LoVo (cell line): ENCODE results near the gene ALOX12B.
"Not testable (repeated sequence)": the region's sequence is repeated elsewhere in the genome, so short reads cannot be mapped to it uniquely, and the experiment has no call there.

Experiments used
- DNase-seq: peaks from one replicate; pipeline ENCODE4 v3.0.0-alpha.2; 2016; ENCODE audit warnings: low spot score

Gene ALOX12B

DNA sequence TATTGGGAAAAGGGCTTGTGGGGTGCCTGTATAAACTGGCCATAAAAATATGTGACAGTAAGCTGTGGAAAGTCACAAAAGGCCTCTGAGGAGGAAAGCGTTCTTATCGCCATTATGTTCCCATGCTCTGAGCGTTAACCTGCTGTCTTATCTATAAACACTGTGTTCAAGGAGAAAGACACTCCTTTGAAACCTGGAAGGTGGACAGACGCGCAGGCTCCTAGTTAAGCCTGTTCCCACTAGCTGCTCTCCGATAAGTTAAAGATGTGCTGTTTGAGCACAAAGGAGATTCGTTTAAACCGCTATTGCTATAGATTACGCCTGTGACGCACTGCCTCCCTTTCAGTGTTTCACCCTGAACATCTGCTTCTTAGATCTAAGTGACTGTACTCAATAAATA lies 5.2 kb downstream of the ALOX12B start:
- no peak for DNase-seq

DNA sequence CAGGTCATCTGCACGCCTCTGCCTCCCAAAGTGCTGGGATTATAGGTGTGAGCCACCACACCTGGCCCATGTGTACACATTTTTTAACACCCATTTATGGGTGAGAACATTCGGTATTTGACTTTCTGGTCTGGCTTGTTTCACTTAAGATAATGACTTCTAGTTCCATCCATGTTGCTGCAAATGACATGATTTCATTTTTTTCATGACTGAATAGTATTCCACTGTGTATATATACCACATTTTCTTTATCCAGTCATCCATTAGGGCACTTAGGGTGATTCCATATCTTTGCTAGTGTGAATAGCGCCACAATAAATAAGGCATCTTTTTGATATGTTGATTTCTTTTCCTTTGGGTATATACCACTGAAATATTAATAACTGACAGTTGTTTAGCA lies 5.6 kb downstream of the ALOX12B start:
- DNase-seq: no peak

DNA sequence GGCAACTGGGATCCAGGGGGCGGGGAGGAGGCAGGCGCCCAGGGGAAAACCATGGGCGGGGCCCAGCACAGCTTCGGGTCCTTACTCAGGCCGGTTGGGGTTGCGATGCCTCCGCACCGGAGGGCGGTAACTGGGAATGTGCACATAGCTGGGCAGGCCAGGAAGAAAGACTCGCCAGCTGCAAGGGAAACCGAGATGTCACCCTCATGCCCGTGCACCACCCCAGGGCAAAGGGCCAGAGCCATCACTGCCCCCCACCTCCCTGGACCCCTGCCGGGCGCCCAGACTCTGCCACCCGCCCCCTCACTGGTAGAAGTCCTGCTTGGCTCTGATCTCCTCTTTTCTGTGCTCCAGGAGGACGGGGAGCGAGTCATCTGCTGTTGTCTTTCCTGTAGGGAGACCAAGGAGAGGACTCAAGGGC lies 6.7 kb downstream of the ALOX12B start:
- no peak for DNase-seq

GRCh38 chr17:8080208-8080798 lies 7.2 kb downstream of the ALOX12B start:
- DNase-seq: no peak

DNA sequence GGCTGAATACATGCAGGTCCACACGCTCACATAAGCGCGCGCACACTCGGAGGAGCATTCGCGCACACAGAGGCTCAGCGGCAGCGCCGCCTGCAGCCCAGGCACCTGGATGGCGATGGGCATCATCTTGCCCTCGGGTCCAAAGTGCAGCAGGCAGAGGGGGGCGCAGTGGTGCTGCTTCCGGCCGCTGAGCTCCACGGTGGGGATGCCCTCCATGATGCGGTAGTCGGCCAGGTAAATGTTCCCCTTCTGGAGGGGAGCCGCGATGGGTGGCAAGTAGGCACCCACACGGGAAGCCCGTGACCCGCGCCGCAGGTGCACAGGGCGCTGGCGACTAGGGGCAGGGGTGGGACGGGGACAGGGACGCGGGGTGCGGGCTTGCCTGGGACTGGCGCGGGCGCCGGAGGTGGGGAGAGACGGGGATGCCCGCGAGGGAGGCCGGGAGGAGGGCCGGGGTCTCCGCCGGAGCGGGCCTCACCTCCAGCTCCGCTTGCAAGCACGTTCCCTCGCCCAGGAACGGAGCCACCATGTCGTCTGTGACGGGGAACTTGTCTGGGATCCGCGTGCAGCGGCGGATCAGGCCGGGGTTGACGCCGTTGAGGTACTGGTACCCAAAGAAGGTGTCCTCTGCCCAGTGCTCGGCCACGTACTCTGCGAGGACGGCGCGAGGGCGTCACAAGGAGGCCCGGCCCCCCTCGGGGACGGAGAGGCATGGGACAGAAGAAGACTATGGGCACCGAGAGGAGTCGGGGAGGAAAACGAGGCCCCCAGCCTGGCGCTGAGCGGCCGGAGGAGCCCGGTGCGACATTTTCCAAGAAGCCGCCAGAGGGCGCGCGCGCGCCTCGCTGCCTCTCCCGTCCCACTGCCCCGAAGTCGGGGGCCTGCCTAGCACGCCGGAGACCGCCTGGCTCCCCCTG lies 8.0 kb downstream of the ALOX12B start:
- peak; percentile 80 for DNase-seq

- not testable (repeated sequence) for DNase-seq
These were observed 9.6 kb downstream of the ALOX12B start for GRCh38 chr17:8077939-8078338.

DNA sequence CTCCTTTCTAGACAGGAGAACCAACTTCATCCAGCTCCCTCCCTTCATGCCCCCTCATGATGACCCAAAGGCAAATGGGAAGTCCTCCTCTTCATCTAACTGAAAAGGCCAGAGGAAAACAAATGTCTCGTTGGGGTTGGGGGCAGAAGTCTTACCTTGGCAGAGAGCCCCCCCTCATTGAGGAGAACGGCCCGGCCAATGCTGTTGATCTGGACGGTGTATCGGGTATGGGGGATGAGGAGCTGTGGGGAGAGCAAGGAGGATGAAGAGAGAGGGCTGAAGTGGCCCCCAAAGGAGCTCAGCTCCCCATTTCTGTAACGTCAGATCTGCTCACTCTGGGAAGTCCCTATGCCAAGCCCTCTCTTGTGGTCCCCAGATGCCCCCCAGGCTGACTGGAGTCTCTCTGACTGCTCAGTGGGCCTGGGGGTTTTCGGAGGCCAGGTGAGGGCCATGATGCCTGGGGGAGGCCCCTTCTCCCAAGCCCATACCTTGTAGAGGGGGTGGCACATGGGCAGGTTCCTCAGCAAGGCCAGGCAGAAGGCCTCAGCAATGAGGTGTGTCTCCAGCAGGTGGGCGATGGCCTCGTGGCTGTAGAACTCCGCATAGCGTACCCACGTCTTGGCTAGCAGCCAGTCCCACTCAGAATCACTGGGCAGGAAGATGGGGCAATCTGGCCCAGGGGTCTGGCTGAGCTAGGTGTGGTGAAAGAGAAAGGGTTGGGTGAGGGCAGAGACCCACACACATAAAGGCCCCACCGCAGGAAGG lies 10.8 kb downstream of the ALOX12B start:
- DNase-seq: no peak

DNA sequence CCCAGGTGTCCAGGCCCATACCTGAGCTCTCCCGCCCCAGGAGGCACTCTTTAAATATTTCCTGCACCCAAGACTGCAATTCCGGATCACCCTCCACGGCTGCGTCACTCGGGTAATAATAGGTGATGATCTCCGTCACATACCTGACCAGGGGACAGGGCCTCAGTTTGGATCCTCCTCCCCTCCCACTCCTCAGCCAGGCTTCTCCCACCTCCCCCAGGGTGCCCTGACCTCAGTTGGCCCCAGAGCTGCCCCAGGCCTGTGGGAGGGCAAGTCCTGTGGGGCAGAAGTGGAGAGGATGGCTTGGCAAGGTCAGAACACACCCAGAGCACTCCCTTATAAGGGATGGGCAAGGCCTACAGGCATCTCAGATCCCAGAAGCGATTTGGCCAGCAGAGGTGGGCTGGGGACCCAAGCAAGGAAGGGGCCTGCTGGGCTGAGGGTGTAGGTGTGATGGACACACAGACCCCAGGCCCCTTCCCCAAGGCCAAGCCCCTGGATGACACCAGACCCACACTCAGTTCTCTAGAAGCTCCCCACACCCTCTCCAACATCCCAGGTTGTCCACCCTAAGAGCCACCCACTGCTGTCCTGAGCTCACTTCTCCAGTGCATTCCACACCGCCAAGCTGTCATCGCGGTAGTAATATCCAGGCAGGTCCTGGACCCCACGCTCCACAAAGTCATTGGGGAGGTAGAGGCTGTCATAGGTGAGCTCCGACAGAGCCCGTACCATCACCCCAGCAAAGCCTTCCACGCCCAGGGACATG lies 11.8 kb downstream of the ALOX12B start:
- DNase-seq: no peak

GRCh38 chr17:8075081-8075480 lies 12.4 kb downstream of the ALOX12B start:
- no peak for DNase-seq

- no peak for DNase-seq
These were observed 13.0 kb downstream of the ALOX12B start for GRCh38 chr17:8074554-8074953.

DNA sequence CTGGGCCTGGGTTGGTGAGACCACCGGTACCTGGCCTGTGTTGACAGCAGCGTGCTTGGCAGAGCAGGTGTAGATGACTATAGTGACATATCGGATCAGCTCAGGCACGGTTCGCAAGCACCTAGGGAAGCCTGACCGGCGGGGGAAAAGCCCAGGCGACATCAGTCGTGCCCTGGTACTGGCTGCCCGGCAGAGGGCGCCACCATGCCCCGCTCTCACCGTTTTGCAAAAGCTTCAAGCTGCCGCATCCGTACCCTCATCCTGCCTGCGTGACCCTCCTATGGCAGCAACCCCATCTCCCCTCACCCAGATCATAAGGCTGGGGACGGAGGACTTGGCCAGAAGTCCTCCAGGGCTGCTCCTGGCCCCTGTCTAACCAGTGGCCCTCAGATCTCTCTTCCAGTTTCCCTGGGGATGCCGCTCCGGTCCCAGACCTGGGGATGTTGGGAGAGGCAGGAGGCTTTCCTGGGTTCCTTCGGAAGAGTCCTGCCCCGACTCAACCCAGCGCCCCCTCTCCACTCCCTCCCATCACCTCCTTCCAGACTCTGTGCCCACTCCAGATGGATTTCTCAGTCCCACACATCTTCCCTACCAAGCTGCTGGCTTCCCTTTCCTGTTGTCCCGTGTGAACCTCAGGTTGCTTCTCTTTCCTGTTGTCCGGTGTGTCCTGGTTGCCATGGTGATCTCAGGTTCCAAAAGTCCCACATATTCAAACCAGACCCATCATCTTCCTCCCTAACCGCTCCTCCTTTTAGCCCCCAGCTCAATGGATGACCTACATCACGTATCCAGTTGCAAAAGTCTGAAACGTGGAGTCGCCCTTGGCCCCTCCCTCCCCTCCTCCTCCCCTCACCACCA lies 13.7 kb downstream of the ALOX12B start:
- peak; percentile 71 for DNase-seq

DNA sequence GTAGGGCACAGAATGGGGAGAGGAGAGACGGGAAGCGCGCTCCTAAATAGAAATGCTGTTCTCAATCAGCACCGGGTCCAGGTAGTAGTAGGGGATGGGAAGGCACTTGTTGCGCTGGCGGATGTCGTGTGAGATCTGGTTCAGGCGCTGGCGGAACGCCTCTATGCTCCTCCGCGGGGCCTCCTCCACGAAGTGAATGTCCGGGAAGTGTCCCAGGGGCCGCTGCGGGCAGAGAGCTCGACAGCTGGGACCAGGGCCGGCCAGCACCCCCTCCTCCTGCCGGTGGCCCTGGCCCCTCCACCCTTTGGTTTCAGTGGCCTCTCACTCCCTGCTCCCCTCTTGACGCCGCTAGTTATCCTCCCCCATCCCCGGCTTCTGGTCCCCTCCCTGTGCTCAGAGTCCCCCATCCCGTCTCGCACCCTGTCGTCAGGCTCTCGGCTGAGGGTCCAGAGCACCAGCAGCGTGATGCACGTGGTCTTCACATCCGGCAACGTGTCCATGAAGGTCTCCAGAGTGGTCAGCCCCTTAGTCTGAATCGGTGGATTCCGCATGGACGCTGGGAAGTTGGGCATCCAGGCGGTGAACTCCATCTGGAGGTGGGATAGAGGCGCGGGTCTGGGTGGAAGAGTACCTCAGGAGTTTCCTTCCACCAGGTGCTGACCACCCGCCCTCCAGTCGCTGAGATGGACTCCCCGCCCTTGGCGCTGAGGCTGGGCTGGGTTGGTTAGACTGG lies 14.6 kb downstream of the ALOX12B start:
- DNase-seq: no peak

GRCh38 chr17:8072341-8072728 lies 15.2 kb downstream of the ALOX12B start:
- DNase-seq: no peak

- no peak for DNase-seq
These were observed 16.0 kb downstream of the ALOX12B start for GRCh38 chr17:8071496-8071895.

DNA sequence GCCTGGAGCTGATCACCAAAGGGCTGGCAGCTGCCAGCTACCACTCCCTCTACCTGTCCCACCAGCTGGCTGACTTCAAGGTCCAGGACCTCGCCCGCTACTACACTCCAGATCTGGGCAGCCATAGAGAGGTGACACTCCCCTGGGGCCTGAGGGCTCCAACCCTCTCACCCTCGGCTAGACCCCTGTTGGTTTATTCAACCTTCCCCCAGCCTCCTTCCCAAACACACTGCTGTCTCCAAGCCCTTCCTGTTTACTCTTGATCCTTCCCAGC lies 18.0 kb downstream of the ALOX12B start:
- peak; percentile 42 for DNase-seq

GRCh38 chr17:8068736-8069586 lies 18.6 kb downstream of the ALOX12B start:
- peak; percentile 15 for DNase-seq

DNA sequence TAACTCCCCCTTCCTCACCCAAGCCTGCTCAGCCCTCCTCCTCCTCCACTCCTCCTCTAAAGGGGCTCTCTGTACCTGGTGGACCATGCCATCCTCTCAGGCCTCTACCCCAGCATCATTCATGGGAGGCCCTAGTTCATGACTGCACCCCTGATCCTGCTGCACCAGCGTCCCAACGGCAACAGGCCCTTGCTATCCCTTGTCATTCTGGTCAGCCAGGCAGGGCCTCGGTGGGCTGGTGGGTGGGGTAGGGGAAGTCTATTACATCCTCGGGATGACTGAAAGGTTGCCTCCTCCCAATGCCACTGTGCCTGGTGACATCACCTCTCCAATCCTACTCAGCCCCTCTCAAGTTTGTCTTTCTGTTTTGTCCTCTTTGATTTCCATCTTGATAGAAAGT lies 19.7 kb downstream of the ALOX12B start:
- no peak for DNase-seq

GRCh38 chr17:8066841-8067775 lies 20.4 kb downstream of the ALOX12B start:
- no peak for DNase-seq
